GM04504 (cell line): Measurements from ENCODE around the gene OSBPL9.
A peak's percentile ranks its signal among the peaks of the same experiment; 100 is the strongest.
"Not testable (repeated sequence)": the region's sequence is repeated elsewhere in the genome, so short reads cannot be mapped to it uniquely, and the experiment has no call there.

Experiments used
- DNase-seq: peaks from one replicate; pipeline ENCODE4 v3.0.0-alpha.2; 2012; ENCODE audit warnings: low read depth

The OSBPL9 gene

GRCh38 chr1:51789342-51789741 is 172.4 kb downstream of the OSBPL9 start:
- DNase-seq = no peak

GRCh38 chr1:51790385-51790784 is 173.5 kb downstream of the OSBPL9 start:
- DNase-seq = no peak

- no peak for DNase-seq
Observed at GRCh38 chr1:51791888-51792287, 175.0 kb downstream of the OSBPL9 start.

GRCh38 chr1:51792864-51793263 is 176.0 kb downstream of the OSBPL9 start:
- DNase-seq = peak; percentile 25

- no peak for DNase-seq
Observed at GRCh38 chr1:51794260-51794659, 177.4 kb downstream of the OSBPL9 start.

GRCh38 chr1:51794868-51795267 is 178.0 kb downstream of the OSBPL9 start:
- no peak for DNase-seq

- DNase-seq = no peak
Observed at GRCh38 chr1:51799372-51799771, 182.5 kb downstream of the OSBPL9 start.

- DNase-seq = no peak
Observed at GRCh38 chr1:51814513-51814912, 197.6 kb downstream of the OSBPL9 start.

- DNase-seq = no peak
Observed at GRCh38 chr1:51818487-51818886, 201.6 kb downstream of the OSBPL9 start.

- DNase-seq = not testable (repeated sequence)
Observed at GRCh38 chr1:51819021-51819420, 202.1 kb downstream of the OSBPL9 start.

GRCh38 chr1:51819810-51820209 is 202.9 kb downstream of the OSBPL9 start:
- DNase-seq = no peak

GRCh38 chr1:51829058-51829457 is 212.2 kb downstream of the OSBPL9 start:
- no peak for DNase-seq

GRCh38 chr1:51833700-51834099 is 216.8 kb downstream of the OSBPL9 start:
- DNase-seq = no peak

GRCh38 chr1:51837243-51837642 is 220.4 kb downstream of the OSBPL9 start:
- no peak for DNase-seq
